ENCODE results near the gene ZNF581.
A peak's percentile ranks its signal among the peaks of the same experiment; 100 is the strongest.

The ZNF581 gene

GRCh38 chr19:55611300-55611982 lies 32.0 kb upstream of the ZNF581 start:
- DNase-seq (ENCODE audit: low read depth in 3 of 3, low spot score in 1 of 3), result no peak

GRCh38 chr19:55611983-55612645 lies 31.3 kb upstream of the ZNF581 start:
- no peak for DNase-seq (ENCODE audit: low read depth in 3 of 3, low spot score in 1 of 3)

GRCh38 chr19:55613396-55613795 lies 30.1 kb upstream of the ZNF581 start:
- DNase-seq (ENCODE audit: low read depth in 3 of 3, low spot score in 1 of 3), result no peak

GRCh38 chr19:55613930-55614710 lies 29.3 kb upstream of the ZNF581 start:
- DNase-seq (ENCODE audit: low read depth in 3 of 3, low spot score in 1 of 3), result no peak

- no peak for DNase-seq (ENCODE audit: low read depth in 3 of 3, low spot score in 1 of 3)
These were observed 28.5 kb upstream of the ZNF581 start for GRCh38 chr19:55614711-55615542.

GRCh38 chr19:55615543-55616394 lies 27.7 kb upstream of the ZNF581 start:
- DNase-seq (ENCODE audit: low read depth in 3 of 3, low spot score in 1 of 3), result no peak

- DNase-seq (ENCODE audit: low read depth in 3 of 3, low spot score in 1 of 3), result no peak
These were observed 27.0 kb upstream of the ZNF581 start for GRCh38 chr19:55616395-55616875.

- no peak for DNase-seq (ENCODE audit: low read depth in 3 of 3, low spot score in 1 of 3)
These were observed 26.0 kb upstream of the ZNF581 start for GRCh38 chr19:55617426-55617825.

GRCh38 chr19:55618426-55618825 lies 25.0 kb upstream of the ZNF581 start:
- DNase-seq (ENCODE audit: low read depth in 3 of 3, low spot score in 1 of 3), result no peak

- DNase-seq (ENCODE audit: low read depth in 3 of 3, low spot score in 1 of 3), result no peak
These were observed 24.2 kb upstream of the ZNF581 start for GRCh38 chr19:55619286-55619685.

GRCh38 chr19:55620410-55621204 lies 22.8 kb upstream of the ZNF581 start:
- DNase-seq (ENCODE audit: low read depth in 3 of 3, low spot score in 1 of 3), result no peak

- DNase-seq (ENCODE audit: low read depth in 3 of 3, low spot score in 1 of 3), result no peak
These were observed 22.2 kb upstream of the ZNF581 start for GRCh38 chr19:55621205-55621672.

GRCh38 chr19:55621673-55622231 lies 21.7 kb upstream of the ZNF581 start:
- no peak for DNase-seq (ENCODE audit: low read depth in 3 of 3, low spot score in 1 of 3)

- DNase-seq (ENCODE audit: low read depth in 3 of 3, low spot score in 1 of 3), result no peak
These were observed 21.0 kb upstream of the ZNF581 start for GRCh38 chr19:55622242-55622969.

- DNase-seq (ENCODE audit: low read depth in 3 of 3, low spot score in 1 of 3), result no peak
These were observed 20.3 kb upstream of the ZNF581 start for GRCh38 chr19:55623130-55623529.

GRCh38 chr19:55623561-55623960 lies 19.9 kb upstream of the ZNF581 start:
- DNase-seq (ENCODE audit: low read depth in 3 of 3, low spot score in 1 of 3), result no peak

GRCh38 chr19:55624109-55625003 lies 19.1 kb upstream of the ZNF581 start, which contains the start of gene ZNF784:
TSS of gene ZNF784 (minus strand) at chr19:55624566. CDS start at chr19:55624561, 5 bp downstream.
- DNase-seq (ENCODE audit: low read depth in 3 of 3, low spot score in 1 of 3), result peak; percentile 91 to 94 (median 93)

Measured in stimulated activated CD4-positive, alpha-beta T cell treated with anti-CD3 and anti-CD28 coated beads, TNF-alpha, amount 100 ng/mL, for 1 hour (primary cell).